ENCODE results near the gene ZEB1. TPM values are rescaled to one million over a fixed set of nuclear protein-coding genes. Genes with fewer than 3 reads are reported as not detected.

Gene ZEB1
- total and polyA plus RNA-seq, 9 of the 15 experiments (the other 6 are each of a cell fraction or from before 2014, with no cell fraction given) = 2.1 to 8.4 (median 4.9) TPM

DNA sequence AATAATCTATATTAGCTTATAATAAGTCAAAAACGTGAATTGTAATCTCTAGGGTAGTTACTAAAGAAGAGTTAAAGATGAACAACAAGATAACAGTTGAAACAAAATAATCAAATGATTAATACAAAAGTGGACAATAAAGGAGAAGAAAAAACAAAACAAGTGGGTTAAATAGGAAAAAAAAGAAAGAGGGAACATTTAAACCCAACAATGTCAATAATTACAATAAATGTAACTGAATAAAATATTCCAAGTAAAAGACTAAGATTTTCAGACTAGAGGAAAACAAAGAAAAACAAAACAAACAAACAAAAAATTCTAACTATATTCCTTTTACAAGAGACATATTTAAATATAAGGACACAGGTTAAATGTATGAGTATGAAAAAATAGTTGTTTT lies 38.0 kb upstream of the ZEB1 start:
- Histone ChIP-seq H3K4me2 (ENCODE audit: insufficient read depth, low read length) (no peak overlapping the region), H3K4me1 (replicated peaks in 1 of 2; ENCODE audit: control insufficient read depth in 2 of 2, insufficient read depth in 2 of 2, low read length in 2 of 2) (peaks cover 4 to 6% of the 10 kb centered on the region in 2 experiments; a peak in 3 of 5 replicates), H3K27me3 (ENCODE audit: control insufficient read depth in 2 of 2, insufficient read depth in 2 of 2, low read length in 2 of 2) (no peaks in the 10 kb centered on the region), H3K4me3 (no peak overlapping the region), H2AFZ (ENCODE audit: low read depth, low read length) (no peak overlapping the region), H3K27ac (ENCODE audit: extremely low read depth, low read depth, low read length) (no peak overlapping the region), H4K20me1 (replicated peaks; ENCODE audit: control insufficient read depth, insufficient read depth, low read length) (no peaks in the 10 kb centered on the region), H3K9ac (ENCODE audit: insufficient read depth in 1 of 2, low read depth in 2 of 2, low read length in 2 of 2) (no peak overlapping the region), H3K79me2 (ENCODE audit: control insufficient read depth, insufficient read depth, low read length) (no peaks in the 10 kb centered on the region), H3K9me3 (replicated peaks; ENCODE audit: control insufficient read depth, insufficient read depth, low read depth, low read length) (no peaks in the 10 kb centered on the region), H3K9me1 (ENCODE audit: control insufficient read depth, insufficient read depth, low read length) (no peaks in the 10 kb centered on the region), H3K36me3 (ENCODE audit: control insufficient read depth, insufficient read depth, low read length) (no peaks in the 10 kb centered on the region)
- TF ChIP-seq, protein P1, sequence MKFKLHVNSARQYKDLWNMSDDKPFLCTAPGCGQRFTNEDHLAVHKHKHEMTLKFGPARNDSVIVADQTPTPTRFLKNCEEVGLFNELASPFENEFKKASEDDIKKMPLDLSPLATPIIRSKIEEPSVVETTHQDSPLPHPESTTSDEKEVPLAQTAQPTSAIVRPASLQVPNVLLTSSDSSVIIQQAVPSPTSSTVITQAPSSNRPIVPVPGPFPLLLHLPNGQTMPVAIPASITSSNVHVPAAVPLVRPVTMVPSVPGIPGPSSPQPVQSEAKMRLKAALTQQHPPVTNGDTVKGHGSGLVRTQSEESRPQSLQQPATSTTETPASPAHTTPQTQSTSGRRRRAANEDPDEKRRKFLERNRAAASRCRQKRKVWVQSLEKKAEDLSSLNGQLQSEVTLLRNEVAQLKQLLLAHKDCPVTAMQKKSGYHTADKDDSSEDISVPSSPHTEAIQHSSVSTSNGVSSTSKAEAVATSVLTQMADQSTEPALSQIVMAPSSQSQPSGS (CRISPR knock-in tag; IDR thresholded peaks at IDR 0.05) = no peak
- peak; percentile 99 for TF ChIP-seq ZNF507 (tag; conservative IDR thresholded peaks at IDR 0.05)
- TF ChIP-seq ZNF354B (CRISPR knock-in tag; IDR thresholded peaks at IDR 0.05) = peak; percentile 87
- TF ChIP-seq, protein P2, sequence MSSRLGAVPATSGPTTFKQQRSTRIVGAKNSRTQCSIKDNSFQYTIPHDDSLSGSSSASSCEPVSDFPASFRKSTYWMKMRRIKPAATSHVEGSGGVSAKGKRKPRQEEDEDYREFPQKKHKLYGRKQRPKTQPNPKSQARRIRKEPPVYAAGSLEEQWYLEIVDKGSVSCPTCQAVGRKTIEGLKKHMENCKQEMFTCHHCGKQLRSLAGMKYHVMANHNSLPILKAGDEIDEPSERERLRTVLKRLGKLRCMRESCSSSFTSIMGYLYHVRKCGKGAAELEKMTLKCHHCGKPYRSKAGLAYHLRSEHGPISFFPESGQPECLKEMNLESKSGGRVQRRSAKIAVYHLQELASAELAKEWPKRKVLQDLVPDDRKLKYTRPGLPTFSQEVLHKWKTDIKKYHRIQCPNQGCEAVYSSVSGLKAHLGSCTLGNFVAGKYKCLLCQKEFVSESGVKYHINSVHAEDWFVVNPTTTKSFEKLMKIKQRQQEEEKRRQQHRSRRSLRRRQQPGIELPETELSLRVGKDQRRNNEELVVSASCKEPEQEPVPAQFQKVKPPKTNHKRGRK (tag; IDR thresholded peaks at IDR 0.05) = peak; percentile 65; the same call in 1 of the 2 replicates
- no peak for TF ChIP-seq OTX1 (CRISPR knock-in tag; IDR thresholded peaks at IDR 0.05)
- ATAC-seq = no peak
- 6% methylated on average over 1 of the region's 1 CpG for WGBS (ENCODE audit: insufficient coverage, low coverage, missing lambda C conversion rate)
- ChIA-PET CTCF (ENCODE audit: low intra/inter-chr PET ratio) (no interaction called here), POLR2A (no interaction called here)
- no peak for DNase-seq (ENCODE audit: extremely low read depth in 1 of 4, low spot score in 3 of 4)
- intact Hi-C loops (cut with micrococcal nuclease) = no loop called here
- no peak for FAIRE-seq
- in situ Hi-C loops (cut with MboI) = no loop called here
- no TSS peak for BruUV-seq (replicated peaks)
